Measurements from ENCODE around the gene BTRC.

The BTRC gene

DNA sequence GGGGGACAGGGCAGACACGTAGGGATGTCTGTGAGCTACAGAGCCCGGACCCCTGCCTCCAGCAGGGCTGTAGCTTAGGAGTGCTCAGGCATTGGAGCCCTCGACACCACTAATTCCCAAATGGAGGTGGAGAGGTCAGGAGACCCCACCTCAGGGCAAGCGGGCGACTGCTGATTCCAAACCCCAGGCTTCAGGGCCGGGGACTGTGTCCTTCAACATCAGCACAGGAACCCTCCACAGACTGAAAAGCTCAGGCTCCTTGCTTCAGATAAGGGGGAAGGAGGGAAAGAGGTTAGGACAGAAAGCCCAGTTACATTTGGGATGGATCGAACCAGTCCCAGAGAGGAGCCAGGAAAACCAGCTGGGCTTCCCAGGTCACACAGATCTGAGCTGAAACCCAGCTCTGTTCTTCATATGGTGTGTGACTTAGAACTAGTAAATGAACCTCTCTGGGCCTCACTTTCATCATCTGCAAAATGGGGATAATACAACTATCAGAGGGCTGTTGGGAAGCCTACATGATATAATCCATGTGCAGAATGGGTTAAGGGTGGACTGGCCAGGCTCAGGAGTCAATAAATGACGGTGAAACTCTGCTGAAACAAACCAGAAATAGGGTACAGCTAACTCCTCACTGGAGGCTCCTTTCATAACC, 217.4 kb downstream of the BTRC start:
- H3K9ac ChIP-seq, result peak overlapping the region in 7 of 11 experiments; percentile 69 to 80 (median 74); a peak in 7 of 22 replicates
- no peak for TF ChIP-seq Cebpa-rat (IDR thresholded peaks at IDR 0.05)
- H3K4me1 ChIP-seq, result peaks cover 9 to 33% (median 17%) of the 10 kb centered on the region in 10 experiments

DNA sequence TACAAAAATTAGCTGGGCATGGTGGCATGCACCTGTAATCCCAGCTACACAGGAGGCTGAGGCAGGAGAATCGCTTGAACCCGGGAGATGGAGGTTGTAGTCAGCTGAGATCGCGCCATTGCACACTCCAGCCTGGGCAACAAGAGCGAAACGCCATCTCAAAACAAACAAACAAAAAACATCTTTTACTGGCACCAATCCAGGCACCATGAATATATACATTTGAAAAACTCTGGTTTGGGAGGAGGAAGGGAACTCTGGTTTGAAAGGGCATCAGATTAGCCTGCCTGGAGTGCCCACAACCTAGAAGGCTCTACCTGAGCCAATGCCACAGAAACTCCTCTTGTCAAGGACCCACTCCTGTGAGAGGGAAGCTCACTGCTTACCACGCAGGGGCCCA, 218.2 kb downstream of the BTRC start:
- Histone ChIP-seq H3K36me3 (no peaks in the 10 kb centered on the region), H3K4me1 (peaks cover 8 to 26% (median 14%) of the 10 kb centered on the region in 10 experiments), H3K9me3 (replicated peaks in 1 of 11) (peaks cover 0 to 10% (median 4%) of the 10 kb centered on the region in 11 experiments; a peak in 7 of 22 replicates), H3K4me2 (no peak overlapping the region), H3K9ac (no peak overlapping the region), H3K27ac (no peak overlapping the region), H3K4me3 (no peak overlapping the region), H4K20me1 (no peaks in the 10 kb centered on the region; a peak in 2 of 22 replicates), H3K27me3 (peaks cover 23 to 29% (median 28%) of the 10 kb centered on the region in 11 experiments)
- no peak for TF ChIP-seq Cebpa-rat (IDR thresholded peaks at IDR 0.05)

More for the DNA sequence above, 217.4 kb downstream of the BTRC start:
- peaks cover 30 to 37% (median 35%) of the 10 kb centered on the region in 11 experiments for H3K27me3 ChIP-seq
- peak overlapping the region; percentile 79 to 99 (median 94); a peak in 21 of 22 replicates for H3K4me2 ChIP-seq
- H4K20me1 ChIP-seq, result no peaks in the 10 kb centered on the region; a peak in 2 of 22 replicates
- peak overlapping the region in 4 of 10 experiments; percentile 65 to 76 (median 70); a peak in 4 of 20 replicates for H3K4me3 ChIP-seq
- peaks cover 0 to 10% (median 4%) of the 10 kb centered on the region in 11 experiments; a peak in 7 of 22 replicates for H3K9me3 ChIP-seq (replicated peaks in 1 of 11)
- H3K27ac ChIP-seq, result no peak overlapping the region
- H3K36me3 ChIP-seq, result no peaks in the 10 kb centered on the region

DNA sequence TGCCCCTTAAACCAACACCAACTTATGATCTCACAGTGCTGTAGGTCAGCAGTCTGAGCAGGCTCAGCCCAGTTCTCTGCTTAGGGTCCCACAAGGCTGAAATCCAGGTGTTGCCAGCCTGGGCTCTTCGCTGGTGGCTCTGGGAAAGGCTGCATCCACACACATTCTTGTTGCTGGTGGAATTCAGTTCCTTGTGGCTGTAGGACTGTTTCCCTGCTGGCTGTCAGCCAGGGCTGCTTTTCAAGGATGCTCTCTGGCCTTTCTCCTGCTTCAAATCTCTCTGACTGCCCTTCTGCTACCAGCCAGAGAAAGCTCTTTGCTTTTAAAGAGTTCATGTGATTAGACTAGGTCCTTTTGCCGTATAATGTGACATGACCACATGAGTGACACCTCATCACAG, 218.8 kb downstream of the BTRC start:
- peaks cover 19 to 23% (median 22%) of the 10 kb centered on the region in 11 experiments; a peak in 21 of 22 replicates for H3K27me3 ChIP-seq
- TF ChIP-seq Cebpa-rat (IDR thresholded peaks at IDR 0.05), result no peak
- no peak overlapping the region for H3K9ac ChIP-seq
- no peak overlapping the region for H3K27ac ChIP-seq
- no peak overlapping the region for H3K4me3 ChIP-seq
- H3K4me2 ChIP-seq, result no peak overlapping the region
- H3K36me3 ChIP-seq, result no peaks in the 10 kb centered on the region
- peaks cover 8 to 20% (median 13%) of the 10 kb centered on the region in 10 experiments for H3K4me1 ChIP-seq
- H4K20me1 ChIP-seq, result peaks cover 0 to 5% (median 0%) of the 10 kb centered on the region in 11 experiments; a peak in 3 of 22 replicates
- H3K9me3 ChIP-seq (replicated peaks in 1 of 11), result peaks cover 0 to 10% (median 4%) of the 10 kb centered on the region in 11 experiments; a peak in 7 of 22 replicates

DNA sequence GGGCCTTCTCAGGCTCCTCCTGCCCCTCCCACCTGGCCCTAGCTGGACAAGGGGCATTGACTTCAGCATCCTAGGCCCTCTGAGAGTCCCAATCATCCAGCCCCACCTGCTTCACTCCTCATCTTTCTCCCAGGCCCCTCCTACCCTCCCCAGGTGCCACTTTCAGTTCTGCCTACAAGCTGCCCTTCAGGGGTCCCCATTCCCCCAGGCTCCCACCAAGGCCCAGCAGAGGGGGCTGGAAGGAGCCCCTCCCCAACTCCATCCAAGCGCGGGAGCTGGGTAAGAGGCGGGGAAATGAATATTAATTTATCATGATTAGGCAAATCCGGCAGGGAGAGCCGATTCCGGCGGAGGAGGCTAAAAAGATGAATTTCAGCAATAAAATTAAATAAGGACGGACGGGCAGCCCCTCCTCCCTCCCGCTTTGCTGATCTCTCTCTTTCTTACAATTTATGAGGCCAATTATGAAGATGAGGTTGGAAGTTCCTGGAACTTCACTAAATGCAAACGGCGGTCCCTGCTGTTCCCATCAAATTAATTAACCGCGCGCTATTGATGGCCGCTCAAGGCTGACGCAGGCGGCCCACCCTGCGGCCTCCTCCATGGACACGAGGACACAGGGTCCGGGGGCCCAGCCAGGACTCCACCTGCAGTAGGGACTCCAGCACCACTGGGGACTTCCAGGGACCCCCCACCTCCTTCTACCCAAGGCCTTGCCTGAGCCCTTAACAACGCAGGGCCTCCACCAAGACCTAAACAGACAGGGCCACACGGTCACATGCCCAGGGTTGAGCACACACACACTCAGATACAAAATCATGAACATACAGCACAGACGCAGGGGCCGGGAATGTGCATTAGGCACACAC, 220.2 kb downstream of the BTRC start:
- Histone ChIP-seq H3K4me3 (no peak overlapping the region), H3K9ac (no peak overlapping the region), H3K27ac (no peak overlapping the region), H3K27me3 (peaks cover 8 to 10% (median 9%) of the 10 kb centered on the region in 11 experiments; a peak in 21 of 22 replicates), H3K4me2 (no peak overlapping the region), H4K20me1 (peaks cover 0 to 15% (median 0%) of the 10 kb centered on the region in 11 experiments; a peak in 2 of 22 replicates), H3K36me3 (peaks cover 0 to 10% (median 0%) of the 10 kb centered on the region in 11 experiments; a peak in 3 of 22 replicates), H3K9me3 (replicated peaks in 1 of 11) (peaks cover 0 to 10% (median 4%) of the 10 kb centered on the region in 11 experiments; a peak in 7 of 22 replicates), H3K4me1 (peaks cover 8 to 17% (median 13%) of the 10 kb centered on the region in 10 experiments)
- no peak for TF ChIP-seq Cebpa-rat (IDR thresholded peaks at IDR 0.05)

GRCh38 chr10:101575091-101575490, 221.1 kb downstream of the BTRC start:
- peaks cover 0 to 17% (median 0%) of the 10 kb centered on the region in 11 experiments; a peak in 3 of 22 replicates for H4K20me1 ChIP-seq
- no peak overlapping the region for H3K4me2 ChIP-seq
- H3K27me3 ChIP-seq, result no peaks in the 10 kb centered on the region; a peak in 3 of 22 replicates
- no peak overlapping the region for H3K9ac ChIP-seq
- peaks cover 8 to 10% (median 10%) of the 10 kb centered on the region in 10 experiments for H3K4me1 ChIP-seq
- no peak overlapping the region for H3K27ac ChIP-seq
- TF ChIP-seq Cebpa-rat (IDR thresholded peaks at IDR 0.05), result no peak
- H3K36me3 ChIP-seq, result peaks cover 0 to 19% (median 0%) of the 10 kb centered on the region in 11 experiments; a peak in 5 of 22 replicates
- H3K9me3 ChIP-seq (replicated peaks in 1 of 11), result peaks cover 0 to 10% (median 4%) of the 10 kb centered on the region in 11 experiments; a peak in 7 of 22 replicates
- no peak overlapping the region for H3K4me3 ChIP-seq

- Histone ChIP-seq H3K4me2 (no peak overlapping the region), H3K9ac (no peak overlapping the region), H4K20me1 (peaks cover 0 to 17% (median 0%) of the 10 kb centered on the region in 11 experiments; a peak in 3 of 22 replicates), H3K27me3 (no peaks in the 10 kb centered on the region), H3K9me3 (replicated peaks in 1 of 11) (peaks cover 0 to 10% (median 4%) of the 10 kb centered on the region in 11 experiments; a peak in 7 of 22 replicates), H3K4me3 (no peak overlapping the region), H3K27ac (no peak overlapping the region), H3K36me3 (peaks cover 0 to 25% (median 0%) of the 10 kb centered on the region in 11 experiments; a peak in 5 of 22 replicates), H3K4me1 (peaks cover 5 to 7% (median 6%) of the 10 kb centered on the region in 10 experiments)
- no peak for TF ChIP-seq Cebpa-rat (IDR thresholded peaks at IDR 0.05)
Measured at GRCh38 chr10:101575580-101576210, 221.7 kb downstream of the BTRC start.

DNA sequence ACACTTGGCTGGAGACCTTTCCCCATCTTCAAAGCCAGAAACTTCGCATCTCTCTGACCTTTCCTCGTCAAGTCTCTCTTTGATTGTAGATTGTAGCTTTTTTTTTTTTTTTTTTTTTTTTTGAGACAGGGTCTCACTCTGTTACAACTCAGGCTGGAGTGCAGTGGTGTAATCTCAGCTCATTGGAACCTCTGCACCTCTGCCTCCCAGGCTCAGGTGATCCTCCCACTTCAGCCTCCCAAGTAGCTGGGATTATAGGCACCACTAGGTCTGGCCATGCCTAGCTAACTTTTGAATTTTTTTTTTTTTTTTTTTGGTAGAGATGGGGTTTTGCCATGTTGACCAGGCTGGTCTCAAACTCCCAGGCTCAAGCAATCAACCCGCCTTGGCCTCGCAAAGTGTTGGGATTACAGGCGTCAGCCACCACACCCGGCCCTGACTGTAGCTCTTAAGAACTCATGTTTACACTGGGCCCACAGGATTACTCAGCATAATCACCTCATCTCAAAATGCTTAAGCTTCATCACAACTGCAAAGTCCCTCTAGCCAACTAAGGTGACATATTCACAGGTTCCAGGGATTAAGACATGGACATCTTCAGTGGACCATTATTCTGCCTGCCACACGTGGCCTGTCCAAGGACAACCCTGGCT, 222.4 kb downstream of the BTRC start:
- Histone ChIP-seq H4K20me1 (peaks cover 0 to 17% (median 0%) of the 10 kb centered on the region in 11 experiments; a peak in 3 of 22 replicates), H3K4me2 (no peak overlapping the region), H3K9me3 (replicated peaks in 1 of 11) (peaks cover 0 to 10% (median 4%) of the 10 kb centered on the region in 11 experiments; a peak in 7 of 22 replicates), H3K4me1 (peaks cover 0 to under 1% (median 0%) of the 10 kb centered on the region in 10 experiments; a peak in 5 of 20 replicates), H3K27ac (no peak overlapping the region), H3K27me3 (no peaks in the 10 kb centered on the region), H3K9ac (no peak overlapping the region), H3K4me3 (no peak overlapping the region), H3K36me3 (peaks cover 0 to 32% (median 0%) of the 10 kb centered on the region in 11 experiments; a peak in 5 of 22 replicates)
- TF ChIP-seq Cebpa-rat (IDR thresholded peaks at IDR 0.05), result no peak

Data from BLaER1 treated with 17β-estradiol and CSF1 and Interleukin-3, amounts not matched to agents 10 nM and 100 nM (cell line).